D721Med (cell line): ENCODE results near the gene GYPC.
A peak's percentile ranks its signal among the peaks of the same experiment; 100 is the strongest.
"Not testable (repeated sequence)": the region's sequence is repeated elsewhere in the genome, so short reads cannot be mapped to it uniquely, and the experiment has no call there.

Experiments
- DNase-seq: peaks from one replicate; pipeline ENCODE4 v3.0.0; 2011; ENCODE audit warnings: low spot score; ENCODE audit not compliant: insufficient read length
- FAIRE-seq: peaks from 2 replicates; lab custom pipeline; 2011; peaks lifted over from hg19 to GRCh38; lab: Jason Lieb, UNC
- TF ChIP-seq, protein P1 (sequence below): IDR thresholded peaks from 2 replicates; pipeline ENCODE4 v1.5.1; 2012; ENCODE audit warnings: mild to moderate bottlenecking, control low read depth; ENCODE audit not compliant: insufficient read depth; ENCODE audit errors: missing control alignments

GYPC gene

DNA sequence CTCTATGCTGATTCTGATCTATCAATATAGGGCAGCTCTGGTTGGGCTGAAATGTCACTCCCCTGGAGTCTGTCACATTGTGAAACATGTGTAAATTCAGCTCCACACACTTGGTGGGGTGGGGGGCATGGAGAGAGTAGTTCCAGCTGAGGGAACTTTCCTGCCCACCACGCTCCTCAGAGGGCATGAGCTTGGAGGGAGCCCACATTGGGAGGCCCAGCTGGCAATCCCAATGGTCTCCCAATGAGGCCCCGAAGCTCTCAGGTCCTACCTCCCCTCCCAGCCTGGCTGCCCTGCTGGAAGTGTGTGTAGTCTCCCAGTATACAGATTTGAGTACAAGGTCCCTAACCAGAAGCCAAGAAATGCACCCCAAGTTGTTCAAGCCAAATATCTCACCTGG is 31.5 kb downstream of the GYPC start:
- TF ChIP-seq, protein P1, sequence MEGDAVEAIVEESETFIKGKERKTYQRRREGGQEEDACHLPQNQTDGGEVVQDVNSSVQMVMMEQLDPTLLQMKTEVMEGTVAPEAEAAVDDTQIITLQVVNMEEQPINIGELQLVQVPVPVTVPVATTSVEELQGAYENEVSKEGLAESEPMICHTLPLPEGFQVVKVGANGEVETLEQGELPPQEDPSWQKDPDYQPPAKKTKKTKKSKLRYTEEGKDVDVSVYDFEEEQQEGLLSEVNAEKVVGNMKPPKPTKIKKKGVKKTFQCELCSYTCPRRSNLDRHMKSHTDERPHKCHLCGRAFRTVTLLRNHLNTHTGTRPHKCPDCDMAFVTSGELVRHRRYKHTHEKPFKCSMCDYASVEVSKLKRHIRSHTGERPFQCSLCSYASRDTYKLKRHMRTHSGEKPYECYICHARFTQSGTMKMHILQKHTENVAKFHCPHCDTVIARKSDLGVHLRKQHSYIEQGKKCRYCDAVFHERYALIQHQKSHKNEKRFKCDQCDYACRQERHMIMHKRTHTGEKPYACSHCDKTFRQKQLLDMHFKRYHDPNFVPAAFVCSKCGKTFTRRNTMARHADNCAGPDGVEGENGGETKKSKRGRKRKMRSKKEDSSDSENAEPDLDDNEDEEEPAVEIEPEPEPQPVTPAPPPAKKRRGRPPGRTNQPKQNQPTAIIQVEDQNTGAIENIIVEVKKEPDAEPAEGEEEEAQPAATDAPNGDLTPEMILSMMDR = no peak
- FAIRE-seq (no peak), DNase-seq (no peak)

GRCh38 chr2:126688594-126688993 is 32.6 kb downstream of the GYPC start:
- not testable (repeated sequence) for FAIRE-seq, DNase-seq

DNA sequence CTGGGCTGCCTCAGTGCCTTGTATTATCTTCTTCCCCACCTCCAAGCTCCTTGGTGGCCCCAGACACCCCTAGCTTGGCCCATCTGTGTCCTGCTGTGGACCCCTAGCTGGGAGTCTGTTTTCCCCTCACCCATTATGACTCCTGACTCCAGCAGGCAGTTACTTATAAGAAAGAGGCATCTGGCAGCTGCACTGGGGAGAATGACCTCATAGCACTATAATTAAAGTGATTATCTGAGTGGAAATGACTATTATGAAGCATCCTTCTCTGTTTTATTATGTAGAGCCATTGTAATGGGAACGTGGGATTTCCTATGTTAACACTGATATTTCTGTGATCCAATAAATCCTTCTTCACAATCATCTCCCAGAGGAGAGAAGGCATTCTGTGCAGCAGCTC is 36.3 kb downstream of the GYPC start:
- DNase-seq, FAIRE-seq: not testable (repeated sequence)

GRCh38 chr2:126692934-126693592 is 37.1 kb downstream of the GYPC start:
- FAIRE-seq, DNase-seq: not testable (repeated sequence)

GRCh38 chr2:126696644-126697520 is 40.9 kb downstream of the GYPC start:
- DNase-seq (no peak), FAIRE-seq (no peak)
- TF ChIP-seq, protein P1 = no peak

DNA sequence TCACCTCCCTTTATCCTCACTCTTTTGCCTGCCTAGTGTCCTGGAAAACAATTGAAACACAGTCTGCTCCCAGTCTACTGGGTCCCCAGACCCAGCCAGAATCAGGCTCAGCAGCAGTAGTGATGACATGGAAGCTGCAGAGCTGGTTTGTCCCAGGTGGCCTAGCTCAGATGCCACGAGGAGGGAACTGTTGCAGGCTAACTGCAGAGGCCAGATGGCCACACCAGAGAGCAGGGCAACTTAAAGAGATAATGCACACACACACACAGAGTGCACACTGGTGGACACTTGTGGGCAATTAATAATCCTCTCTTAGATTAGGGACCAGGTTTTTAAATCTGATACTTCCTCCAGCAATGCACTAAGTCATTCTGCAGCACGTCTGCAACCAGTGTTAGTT is 42.4 kb downstream of the GYPC start:
- DNase-seq = peak; percentile 41
- TF ChIP-seq, protein P1 = no peak
- FAIRE-seq = no peak

DNA sequence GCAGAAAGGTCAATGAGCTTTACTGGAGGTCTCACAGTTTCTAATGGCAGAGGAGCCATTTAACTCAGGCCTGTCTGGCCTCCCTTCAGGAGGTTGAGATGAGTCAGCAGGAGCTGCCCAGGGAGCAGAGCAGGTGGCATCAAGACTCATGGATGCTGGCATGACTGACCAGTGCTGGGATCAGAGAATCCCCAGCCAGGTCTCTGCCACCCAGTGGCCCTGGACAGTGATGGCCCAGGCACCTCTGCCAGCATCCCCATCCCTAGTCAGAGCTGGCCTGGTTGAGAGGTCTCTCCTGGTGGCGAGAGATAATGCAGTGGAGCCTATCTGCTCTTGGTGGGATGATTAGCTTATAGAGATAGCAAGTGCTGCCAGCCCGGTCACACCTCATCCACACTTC is 43.1 kb downstream of the GYPC start:
- DNase-seq (no peak), FAIRE-seq (no peak)
- TF ChIP-seq, protein P1 = no peak

DNA sequence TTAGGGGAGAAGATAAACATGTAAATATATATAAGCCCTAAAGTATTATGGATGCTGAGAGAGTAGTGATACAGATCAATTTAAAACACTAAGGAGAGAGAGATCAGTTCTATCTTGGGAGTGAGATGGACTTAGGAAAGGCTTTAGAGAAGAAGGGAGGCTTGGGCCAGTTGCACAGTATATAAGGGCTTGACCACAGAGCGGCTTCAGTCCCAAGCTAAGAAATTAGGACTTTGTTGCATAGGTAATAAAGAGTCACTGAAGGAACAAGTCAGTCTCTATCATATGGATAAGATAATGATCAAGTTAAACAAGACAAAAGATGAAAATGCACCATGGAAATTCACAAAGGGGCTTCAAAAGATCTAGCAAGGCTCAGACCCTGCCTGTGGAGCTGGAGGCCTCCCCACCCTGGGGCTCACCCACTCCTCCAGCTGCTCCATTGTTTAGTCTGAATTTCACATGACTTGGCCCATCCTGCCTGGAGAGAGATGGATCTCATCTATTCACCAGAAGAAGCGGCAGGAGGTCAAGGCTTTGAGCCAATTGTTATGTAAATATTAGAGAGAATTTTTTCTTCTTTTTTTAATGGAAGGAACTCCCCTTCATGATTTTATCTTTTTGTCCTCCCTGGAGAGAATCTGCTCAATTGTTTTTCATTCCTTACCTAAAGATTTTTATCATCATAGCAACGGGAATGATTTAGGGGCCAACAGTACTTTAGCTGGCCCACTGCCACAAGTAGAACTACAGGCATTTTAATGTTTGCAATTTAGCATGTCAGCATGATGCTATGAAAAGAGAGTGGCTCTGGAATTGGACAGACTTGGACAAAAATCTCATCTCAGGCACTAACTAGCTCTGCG is 44.0 kb downstream of the GYPC start:
- TF ChIP-seq, protein P1 = no peak
- DNase-seq (no peak), FAIRE-seq (no peak)
